Parathyroid adenoma (tissue), 2 donors: ENCODE results near the gene NR1I3.

Experiments
- H2AFZ ChIP-seq: fragments of 300-600 bp; sonication (generic); one replicate; pipeline ENCODE4 v1.7.0; 2017; ENCODE audit warnings: antibody characterized with exemption, mild to moderate bottlenecking
- H3K27ac ChIP-seq: fragments of 300-600 bp; sonication (generic); one replicate; pipeline ENCODE4 v1.7.0; 2017
- H3K27me3 ChIP-seq: fragments of 300-600 bp; sonication (generic); one replicate; pipeline ENCODE4 v1.7.0; 2017; ENCODE audit warnings: low read length; ENCODE audit not compliant: control insufficient read depth, insufficient read depth
- H3K36me3 ChIP-seq: fragments of 300-600 bp; sonication (generic); one replicate; pipeline ENCODE4 v1.7.0; 2017; ENCODE audit warnings: low read length; ENCODE audit not compliant: control insufficient read depth, insufficient read depth
- H3K4me1 ChIP-seq: fragments of 300-600 bp; sonication (generic); one replicate; pipeline ENCODE4 v1.7.0; 2017; ENCODE audit warnings: control low read depth
- H3K4me2 ChIP-seq: fragments of 300-600 bp; sonication (generic); one replicate; pipeline ENCODE4 v1.7.0; 2017; ENCODE audit warnings: low read length
- H3K4me3 ChIP-seq: fragments of 300-600 bp; sonication (generic); one replicate; pipeline ENCODE4 v1.7.0; 2017; ENCODE audit warnings: low read depth, low read length
- H3K79me2 ChIP-seq: fragments of 300-600 bp; sonication (generic); one replicate; pipeline ENCODE4 v1.7.0; 2017; ENCODE audit warnings: control low read depth
- H3K9ac ChIP-seq: fragments of 300-600 bp; sonication (generic); one replicate; pipeline ENCODE4 v1.7.0; 2017; ENCODE audit warnings: mild to moderate bottlenecking
- H3K9me3 ChIP-seq: fragments of 300-600 bp; sonication (generic); one replicate; pipeline ENCODE4 v1.7.0; 2017; ENCODE audit warnings: low read length; ENCODE audit not compliant: control insufficient read depth
- CTCF ChIP-seq: fragments of 300-600 bp; sonication (generic); IDR thresholded peaks from one replicate; pipeline ENCODE4 v1.7.0; 2017; ENCODE audit warnings: antibody characterized with exemption, mild to moderate bottlenecking
- donor health status: primary hyperparathyroidism.

NR1I3 gene

DNA sequence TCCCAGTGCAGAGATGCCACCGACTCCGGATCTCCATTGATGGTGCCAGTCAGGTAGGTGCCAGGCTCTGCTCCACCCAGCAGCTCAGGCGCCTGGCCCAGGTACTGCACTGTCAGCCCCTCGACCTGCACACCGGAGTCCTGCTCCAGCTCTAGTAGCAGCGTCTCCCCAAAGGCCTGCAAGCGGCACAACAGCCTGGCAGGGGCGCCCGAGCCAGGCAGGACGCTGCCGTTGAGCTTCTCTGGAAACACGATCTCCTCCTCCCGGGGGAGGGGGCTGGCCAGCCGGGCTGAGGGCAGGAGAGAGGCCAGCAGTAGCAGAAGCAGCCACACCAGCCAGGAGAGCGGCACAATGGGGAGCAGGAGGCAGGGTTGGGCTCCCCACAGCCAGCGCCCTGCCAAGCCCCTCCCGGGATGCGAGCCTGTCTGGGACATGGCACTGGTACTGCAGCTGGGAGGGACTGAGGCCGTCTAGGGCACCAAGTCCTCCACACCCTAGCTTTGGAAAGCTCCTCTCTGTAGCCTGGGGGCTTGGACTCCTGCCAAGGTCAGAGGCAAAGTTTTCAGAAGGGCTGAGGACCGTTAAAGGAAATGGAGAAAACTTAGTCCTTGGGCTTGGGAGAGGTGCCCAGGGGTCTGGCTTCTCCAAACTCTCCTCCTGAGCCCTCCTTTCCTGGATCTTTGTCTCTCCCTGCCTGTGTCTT lies 39.7 kb downstream of the NR1I3 start:
- no peak for TF ChIP-seq CTCF
- no peak overlapping the region for H3K9ac ChIP-seq
- peak overlapping the region; percentile 17 for H3K4me2 ChIP-seq
- H3K27ac ChIP-seq = peak overlapping the region; percentile 98
- peaks cover 4% of the 10 kb centered on the region for H3K4me1 ChIP-seq
- H3K4me3 ChIP-seq = peak overlapping the region; percentile 23
- H3K9me3 ChIP-seq = no peaks in the 10 kb centered on the region
- no peaks in the 10 kb centered on the region for H3K36me3 ChIP-seq
- H3K79me2 ChIP-seq = peaks cover 9% of the 10 kb centered on the region
- H3K27me3 ChIP-seq = no peaks in the 10 kb centered on the region
- peak overlapping the region; percentile 34 for H2AFZ ChIP-seq

DNA sequence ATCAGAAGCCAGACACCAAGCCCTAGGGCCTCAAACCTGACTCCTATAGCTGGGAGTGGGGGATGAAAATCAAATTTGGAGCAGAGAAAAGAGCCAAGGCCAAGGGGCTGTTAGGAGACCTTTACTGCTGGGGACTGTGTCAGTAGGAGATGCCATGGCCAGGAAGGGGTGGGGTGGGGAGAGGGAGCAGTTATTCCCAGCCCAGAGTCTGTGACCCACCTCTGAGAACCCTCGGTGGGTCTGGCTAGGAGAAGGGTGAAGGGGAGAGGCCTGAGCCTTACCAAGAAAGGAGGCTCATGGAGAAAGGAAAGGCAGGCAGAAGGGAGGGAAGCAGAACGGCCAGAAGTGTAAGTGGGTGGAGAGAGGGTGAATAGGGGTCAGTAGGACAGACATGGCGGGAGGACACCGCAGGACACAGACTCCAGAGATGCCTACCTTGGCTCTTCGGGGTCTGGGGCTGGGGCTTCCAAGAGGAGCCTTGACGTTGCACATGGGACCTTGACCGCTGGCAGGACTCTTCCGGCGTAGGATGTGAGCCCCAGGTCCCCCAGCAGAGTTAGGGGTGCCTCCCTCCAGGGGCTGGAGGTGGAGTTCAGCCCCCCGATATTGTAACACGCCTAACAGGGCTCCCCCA lies 40.3 kb downstream of the NR1I3 start:
- Histone ChIP-seq H3K4me2 (peak overlapping the region; percentile 17), H3K27me3 (no peaks in the 10 kb centered on the region), H3K4me1 (peaks cover 2% of the 10 kb centered on the region), H3K27ac (peak overlapping the region; percentile 98), H3K36me3 (no peaks in the 10 kb centered on the region), H3K79me2 (peaks cover 2% of the 10 kb centered on the region), H3K9me3 (no peaks in the 10 kb centered on the region), H2AFZ (no peak overlapping the region), H3K9ac (no peak overlapping the region), H3K4me3 (no peak overlapping the region)
- TF ChIP-seq CTCF = no peak

DNA sequence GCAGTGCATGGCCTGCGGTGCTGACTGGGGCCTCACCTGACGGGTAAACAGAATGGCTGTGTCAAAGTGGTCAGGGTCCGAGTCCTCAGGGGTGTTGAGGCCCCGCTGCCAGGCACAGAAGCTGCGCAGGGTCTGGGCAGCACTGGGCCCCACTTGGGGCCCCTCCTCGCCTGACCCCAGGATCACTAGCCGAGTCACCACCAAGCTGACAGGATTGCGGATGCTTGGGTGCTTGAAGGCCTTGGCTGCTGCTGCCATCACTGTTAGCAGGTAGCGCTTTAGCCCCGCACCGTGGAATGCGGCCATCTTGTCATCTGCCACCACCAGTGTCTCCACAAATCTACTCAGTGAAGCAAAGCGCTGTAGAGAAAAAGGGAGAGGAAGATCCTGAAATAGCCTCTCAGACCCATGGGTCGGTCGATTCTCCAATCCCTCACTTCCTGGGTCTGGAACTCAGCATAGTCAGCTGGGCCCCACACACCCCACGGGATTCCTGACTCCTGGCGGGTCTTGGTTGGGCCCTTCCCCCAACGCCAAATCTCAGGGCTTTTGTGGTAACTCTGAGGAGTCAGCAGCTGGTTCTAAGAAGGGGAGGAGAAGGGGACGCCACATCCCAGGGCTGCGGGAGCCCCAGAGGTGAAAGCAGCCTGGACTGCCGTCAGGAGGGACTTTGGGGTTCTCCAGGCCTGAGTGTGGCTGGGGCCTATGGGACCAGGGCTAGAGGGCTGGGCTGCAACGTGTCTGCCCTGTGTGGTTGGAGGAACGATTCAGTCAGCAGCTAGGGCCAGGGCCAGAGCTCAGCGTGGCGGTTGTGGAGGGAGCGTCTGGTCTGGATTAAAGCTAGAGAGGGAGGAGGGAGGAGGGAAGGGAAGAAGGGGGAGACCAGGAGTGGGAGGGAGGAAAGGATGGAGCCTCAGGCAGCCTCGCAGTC lies 41.2 kb downstream of the NR1I3 start:
- H3K36me3 ChIP-seq = no peaks in the 10 kb centered on the region
- no peak for TF ChIP-seq CTCF
- no peak overlapping the region for H2AFZ ChIP-seq
- no peaks in the 10 kb centered on the region for H3K27me3 ChIP-seq
- H3K79me2 ChIP-seq = no peaks in the 10 kb centered on the region
- H3K9me3 ChIP-seq = no peaks in the 10 kb centered on the region
- no peak overlapping the region for H3K9ac ChIP-seq
- peaks cover under 1% of the 10 kb centered on the region for H3K4me1 ChIP-seq
- peak overlapping the region; percentile 98 for H3K27ac ChIP-seq
- H3K4me3 ChIP-seq = no peak overlapping the region
- no peak overlapping the region for H3K4me2 ChIP-seq

- Histone ChIP-seq H3K27ac (peak overlapping the region; percentile 98), H3K9ac (no peak overlapping the region), H3K4me2 (no peak overlapping the region), H3K36me3 (no peaks in the 10 kb centered on the region), H3K27me3 (no peaks in the 10 kb centered on the region), H3K79me2 (no peaks in the 10 kb centered on the region), H3K9me3 (no peaks in the 10 kb centered on the region), H3K4me1 (no peaks in the 10 kb centered on the region), H2AFZ (no peak overlapping the region), H3K4me3 (no peak overlapping the region)
- no peak for TF ChIP-seq CTCF
Observed at GRCh38 chr1:161196111-161196510, 41.9 kb downstream of the NR1I3 start.
